Transverse colon (tissue), 3 donors: ENCODE measurements around the gene NUP98.

Source experiments
- CTCF ChIP-seq, 5 experiments: fragments of 200-600 bp in 3 of 5; fragments of 450-650 bp in 2 of 5; sonication (generic) in 3 of 5; IDR thresholded peaks; 1 replicate in 2 of 5; 2 replicates in 3 of 5; pipeline ENCODE4 v1.5.1; 2016 to 2017; ENCODE audit warnings: antibody characterized with exemption in 5 of 5, inconsistent platforms in 3 of 5, mild to moderate bottlenecking in 2 of 5, moderate library complexity in 1 of 5
- EP300 ChIP-seq: sonication (generic); formaldehyde crosslinking; IDR thresholded peaks from one replicate; pipeline ENCODE4 v1.6.1; 2017; ENCODE audit warnings: antibody characterized with exemption, low read depth

- no peak for TF ChIP-seq EP300
- TF ChIP-seq CTCF (IDR thresholded peaks at IDR 0.05) = no peak
Observed at GRCh38 chr11:3665336-3666022, 131.9 kb downstream of the NUP98 start.
